Measurements from ENCODE around the gene PROS1.
"Not testable (repeated sequence)": the region's sequence is repeated elsewhere in the genome, so short reads cannot be mapped to it uniquely, and the experiment has no call there.

The PROS1 gene

GRCh38 chr3:93867425-93867824, 106.3 kb downstream of the PROS1 start:
- no peak overlapping the region for H3K27ac ChIP-seq (ENCODE audit: low read length)
- ATAC-seq (ENCODE audit: insufficient read depth, low read depth) = no peak
- no peak overlapping the region for H3K4me2 ChIP-seq (ENCODE audit: insufficient read depth, low read length)
- H3K27me3 ChIP-seq (ENCODE audit: insufficient read depth, low read length, poor library complexity) = no peaks in the 10 kb centered on the region
- H3K4me3 ChIP-seq (ENCODE audit: low read depth in 1 of 2, low read length in 2 of 2) = no peak overlapping the region
- H3K36me3 ChIP-seq (ENCODE audit: insufficient read depth, low read length) = no peaks in the 10 kb centered on the region
- H4K20me1 ChIP-seq (ENCODE audit: insufficient read depth, low read length) = no peaks in the 10 kb centered on the region
- no peaks in the 10 kb centered on the region for H3K9me3 ChIP-seq (ENCODE audit: insufficient read depth, low read length, severe bottlenecking)
- H3K9ac ChIP-seq (ENCODE audit: low read depth, low read length) = no peak overlapping the region
- no peaks in the 10 kb centered on the region for H3K79me2 ChIP-seq (ENCODE audit: insufficient read depth, low read length)
- H3K4me1 ChIP-seq (ENCODE audit: insufficient read depth, low read length) = no peaks in the 10 kb centered on the region
- TF ChIP-seq EZH2 (IDR thresholded peaks at IDR 0.05; ENCODE audit: borderline replicate concordance, low read depth, low read length, severe bottlenecking) = no peak
- TF ChIP-seq CTCF (IDR thresholded peaks at IDR 0.05; ENCODE audit: borderline replicate concordance, extremely low read depth, low read length, poor library complexity, severe bottlenecking) = peak; percentile 6
- DNase-seq = no peak
- H2AFZ ChIP-seq (ENCODE audit: low read depth, low read length) = no peak overlapping the region

DNA sequence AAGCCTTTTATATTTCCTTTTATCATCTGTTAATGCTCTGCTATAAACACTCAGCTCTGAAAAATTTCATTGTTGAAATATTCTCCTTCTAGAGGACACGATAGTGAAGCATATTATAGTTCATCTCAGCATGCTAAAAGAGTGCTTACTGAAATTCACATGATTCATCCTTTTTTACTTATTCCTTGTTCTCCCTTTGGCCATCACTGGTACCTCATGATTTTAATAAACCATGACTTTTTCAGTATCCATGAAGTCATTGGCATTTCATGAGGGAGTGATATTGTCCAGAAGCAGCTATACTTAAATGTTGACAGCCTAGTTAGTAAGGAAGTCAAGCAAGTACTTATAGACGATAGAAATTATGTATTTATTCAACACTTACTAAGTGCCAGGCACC, 112.7 kb downstream of the PROS1 start:
- no peak for TF ChIP-seq CTCF (IDR thresholded peaks at IDR 0.05; ENCODE audit: borderline replicate concordance, extremely low read depth, low read length, poor library complexity, severe bottlenecking)
- TF ChIP-seq EZH2 (IDR thresholded peaks at IDR 0.05; ENCODE audit: borderline replicate concordance, low read depth, low read length, severe bottlenecking) = no peak

DNA sequence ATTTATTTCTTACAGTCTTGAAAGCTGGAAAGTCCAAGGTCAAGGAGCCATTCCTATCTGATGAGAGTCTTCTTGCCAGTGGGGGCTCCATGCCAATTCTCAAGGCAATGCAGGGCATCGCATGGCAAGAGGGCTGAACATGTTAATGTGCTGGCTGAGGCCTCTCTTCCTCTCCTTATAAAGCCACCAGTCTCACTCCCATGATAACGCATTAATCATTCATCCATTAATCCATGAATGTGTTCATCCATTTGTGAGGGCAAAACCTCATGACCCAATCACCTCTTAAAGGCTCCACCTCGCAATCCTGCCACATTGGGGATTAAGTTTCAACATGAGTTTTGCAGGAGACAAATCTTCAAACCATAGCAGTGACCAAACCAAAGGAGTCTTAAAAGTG, 118.3 kb downstream of the PROS1 start:
- H3K9me3 ChIP-seq (ENCODE audit: insufficient read depth, low read length, severe bottlenecking) = no peaks in the 10 kb centered on the region
- H3K4me2 ChIP-seq (ENCODE audit: insufficient read depth, low read length) = no peak overlapping the region
- no peaks in the 10 kb centered on the region for H3K4me1 ChIP-seq (ENCODE audit: insufficient read depth, low read length)
- H3K27ac ChIP-seq (ENCODE audit: low read length) = no peak overlapping the region
- H3K9ac ChIP-seq (ENCODE audit: low read depth, low read length) = no peak overlapping the region
- H2AFZ ChIP-seq (ENCODE audit: low read depth, low read length) = no peak overlapping the region
- H3K4me3 ChIP-seq (ENCODE audit: low read depth in 1 of 2, low read length in 2 of 2) = no peak overlapping the region
- no peaks in the 10 kb centered on the region for H3K36me3 ChIP-seq (ENCODE audit: insufficient read depth, low read length)
- TF ChIP-seq EZH2 (IDR thresholded peaks at IDR 0.05; ENCODE audit: borderline replicate concordance, low read depth, low read length, severe bottlenecking) (no peak), CTCF (IDR thresholded peaks at IDR 0.05; ENCODE audit: borderline replicate concordance, extremely low read depth, low read length, poor library complexity, severe bottlenecking) (no peak)
- no peaks in the 10 kb centered on the region for H3K79me2 ChIP-seq (ENCODE audit: insufficient read depth, low read length)
- ATAC-seq (ENCODE audit: insufficient read depth, low read depth) = no peak
- DNase-seq = no peak
- H3K27me3 ChIP-seq (ENCODE audit: insufficient read depth, low read length, poor library complexity) = no peaks in the 10 kb centered on the region
- H4K20me1 ChIP-seq (ENCODE audit: insufficient read depth, low read length) = no peaks in the 10 kb centered on the region

More for the DNA sequence above, 112.7 kb downstream of the PROS1 start:
- no peaks in the 10 kb centered on the region for H3K4me1 ChIP-seq (ENCODE audit: insufficient read depth, low read length)
- DNase-seq (no peak), ATAC-seq (ENCODE audit: insufficient read depth, low read depth) (no peak)
- H3K27me3 ChIP-seq (ENCODE audit: insufficient read depth, low read length, poor library complexity) = no peaks in the 10 kb centered on the region
- no peak overlapping the region for H2AFZ ChIP-seq (ENCODE audit: low read depth, low read length)
- H3K4me3 ChIP-seq (ENCODE audit: low read depth in 1 of 2, low read length in 2 of 2) = no peak overlapping the region
- no peak overlapping the region for H3K4me2 ChIP-seq (ENCODE audit: insufficient read depth, low read length)
- H3K79me2 ChIP-seq (ENCODE audit: insufficient read depth, low read length) = no peaks in the 10 kb centered on the region
- no peaks in the 10 kb centered on the region for H4K20me1 ChIP-seq (ENCODE audit: insufficient read depth, low read length)
- H3K9ac ChIP-seq (ENCODE audit: low read depth, low read length) = no peak overlapping the region
- no peaks in the 10 kb centered on the region for H3K9me3 ChIP-seq (ENCODE audit: insufficient read depth, low read length, severe bottlenecking)
- no peaks in the 10 kb centered on the region for H3K36me3 ChIP-seq (ENCODE audit: insufficient read depth, low read length)
- no peak overlapping the region for H3K27ac ChIP-seq (ENCODE audit: low read length)

DNA sequence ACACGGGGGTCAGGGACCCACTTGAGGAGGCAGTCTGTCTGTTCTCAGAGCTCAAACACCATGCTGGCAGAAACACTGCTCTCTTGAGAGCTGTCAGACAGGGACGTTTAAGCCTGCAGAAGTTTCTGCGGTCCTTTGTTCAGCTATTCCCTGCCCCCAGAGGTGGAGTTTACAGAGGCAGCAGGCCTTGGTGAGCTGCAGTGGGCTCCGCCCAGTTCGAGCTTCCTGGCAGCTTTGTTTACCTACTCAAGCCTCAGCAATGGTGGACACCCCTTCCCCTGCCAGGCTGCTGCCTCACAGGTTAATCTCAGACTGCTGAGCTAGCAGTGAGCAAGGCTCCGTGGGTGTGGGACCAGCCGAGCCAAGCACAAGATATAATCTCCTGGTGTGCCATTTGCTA, 121.5 kb downstream of the PROS1 start:
- not testable (repeated sequence) for H3K4me2 ChIP-seq (ENCODE audit: insufficient read depth, low read length); H3K4me1 ChIP-seq (ENCODE audit: insufficient read depth, low read length); H3K79me2 ChIP-seq (ENCODE audit: insufficient read depth, low read length); H3K36me3 ChIP-seq (ENCODE audit: insufficient read depth, low read length); H3K4me3 ChIP-seq (ENCODE audit: low read depth in 1 of 2, low read length in 2 of 2); H3K27me3 ChIP-seq (ENCODE audit: insufficient read depth, low read length, poor library complexity); H3K27ac ChIP-seq (ENCODE audit: low read length); H4K20me1 ChIP-seq (ENCODE audit: insufficient read depth, low read length); H3K9me3 ChIP-seq (ENCODE audit: insufficient read depth, low read length, severe bottlenecking); H3K9ac ChIP-seq (ENCODE audit: low read depth, low read length); ATAC-seq (ENCODE audit: insufficient read depth, low read depth); H2AFZ ChIP-seq (ENCODE audit: low read depth, low read length); DNase-seq

Measured in DND-41 (cell line).